Measurements from ENCODE around the gene GRID1.

The GRID1 gene

DNA sequence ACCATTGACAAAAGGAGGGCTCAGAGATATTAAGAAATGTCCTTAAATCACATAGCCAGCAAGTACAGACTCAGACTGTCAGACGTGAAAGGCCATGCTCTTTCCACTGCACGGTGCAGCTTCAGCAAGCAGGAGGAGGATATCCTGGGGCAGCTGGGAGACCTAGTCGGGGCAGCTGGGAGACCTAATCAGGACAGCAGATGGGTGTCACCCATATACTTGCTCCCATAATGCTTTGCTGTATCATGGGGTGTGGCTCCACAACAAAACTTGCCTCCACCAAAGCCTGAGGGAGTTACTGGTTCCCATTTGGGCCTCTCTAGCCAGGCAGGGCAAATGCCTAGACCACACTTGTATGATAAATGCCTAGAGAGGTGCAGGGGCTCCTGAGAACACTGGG, 55.4 kb downstream of the GRID1 start:
- DNase-seq: no peak

DNA sequence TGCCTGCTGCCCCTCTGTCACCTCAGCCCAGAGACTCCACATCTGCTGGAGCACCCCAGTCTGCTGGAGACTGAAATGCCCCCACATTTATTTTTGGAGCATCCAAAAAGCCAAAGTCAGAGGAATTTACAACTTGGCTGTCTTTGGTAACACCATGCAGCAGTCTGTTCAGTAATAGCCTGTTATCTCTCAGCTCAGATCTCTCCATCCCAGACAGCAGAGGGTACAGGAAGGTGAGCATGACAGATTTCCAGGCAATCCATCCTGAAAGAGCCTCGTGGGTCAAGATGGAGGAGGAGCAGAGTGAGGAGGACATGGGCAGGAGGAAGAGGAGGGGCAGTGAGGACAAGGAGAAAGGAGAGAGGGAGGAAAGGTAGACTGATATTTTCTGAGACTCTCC, 55.9 kb downstream of the GRID1 start:
- no peak for DNase-seq

DNA sequence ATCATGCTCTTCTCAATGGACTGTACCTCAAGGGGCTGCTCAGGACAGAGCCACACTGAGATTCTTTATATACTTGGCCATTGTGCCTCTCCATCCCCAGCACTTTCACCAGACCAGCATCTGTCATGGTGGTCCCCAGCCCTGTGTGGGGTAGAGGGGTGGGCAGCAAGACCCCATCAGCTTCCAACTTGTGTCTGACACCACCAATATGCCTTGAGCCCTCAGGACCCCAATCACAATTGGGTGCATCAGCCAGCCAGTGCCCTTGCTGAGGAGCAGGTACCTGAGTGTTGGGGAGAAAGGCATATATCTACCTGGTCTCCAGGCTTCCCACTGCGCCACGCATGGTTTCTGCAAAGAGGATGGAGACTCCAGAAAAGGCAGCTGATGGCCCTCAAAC, 56.3 kb downstream of the GRID1 start:
- no peak for DNase-seq

DNA sequence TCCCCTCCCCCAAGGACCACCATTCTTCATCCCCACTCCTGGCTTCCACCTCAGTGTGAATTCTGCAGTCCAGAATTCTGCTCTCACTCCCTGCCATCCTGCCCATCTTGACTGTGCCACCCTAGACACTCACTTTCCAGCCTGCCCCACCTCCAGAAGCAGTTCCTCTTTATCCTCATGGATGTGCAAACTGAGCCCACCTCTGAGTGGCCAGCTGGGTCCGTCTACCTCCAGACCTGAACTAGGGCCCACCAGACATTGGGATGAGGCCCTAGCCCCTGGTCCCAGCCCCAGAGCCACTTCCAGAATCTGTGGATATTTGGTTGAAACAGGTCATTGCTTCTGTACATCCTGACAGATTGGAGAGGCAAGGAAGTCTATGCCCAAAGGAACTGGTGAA, 58.5 kb downstream of the GRID1 start:
- no peak for DNase-seq

DNA sequence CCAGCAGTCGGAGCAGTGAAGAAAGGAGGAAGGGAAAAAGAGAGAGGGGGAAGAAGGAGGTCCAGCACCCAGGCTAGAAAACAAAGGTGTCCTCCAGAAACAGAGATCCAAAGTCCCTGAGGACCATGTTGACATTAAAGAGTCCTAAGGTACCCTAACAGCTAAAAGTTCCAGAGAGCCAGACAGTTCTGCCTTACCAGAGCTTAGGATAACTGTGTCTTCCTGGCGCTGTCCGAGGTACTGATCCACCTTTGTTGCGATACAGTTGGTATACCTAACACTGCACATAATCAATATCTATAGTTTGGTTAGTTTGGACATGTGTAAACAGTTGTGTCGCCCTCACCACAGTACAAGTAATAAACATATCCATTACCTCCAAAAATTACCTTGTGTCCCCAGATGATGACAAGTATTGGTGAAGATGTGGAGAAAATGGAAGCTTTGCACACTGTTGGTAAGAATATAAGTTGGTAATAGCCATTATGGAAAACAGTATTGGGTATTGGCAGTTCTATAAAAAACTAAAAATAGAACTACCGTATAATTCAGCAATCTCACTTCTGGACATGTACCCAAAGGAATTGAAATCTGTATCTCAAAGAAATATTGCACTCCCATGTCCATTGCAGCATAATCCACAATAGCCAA, 59.8 kb downstream of the GRID1 start:
- peak; percentile 15 for DNase-seq

DNA sequence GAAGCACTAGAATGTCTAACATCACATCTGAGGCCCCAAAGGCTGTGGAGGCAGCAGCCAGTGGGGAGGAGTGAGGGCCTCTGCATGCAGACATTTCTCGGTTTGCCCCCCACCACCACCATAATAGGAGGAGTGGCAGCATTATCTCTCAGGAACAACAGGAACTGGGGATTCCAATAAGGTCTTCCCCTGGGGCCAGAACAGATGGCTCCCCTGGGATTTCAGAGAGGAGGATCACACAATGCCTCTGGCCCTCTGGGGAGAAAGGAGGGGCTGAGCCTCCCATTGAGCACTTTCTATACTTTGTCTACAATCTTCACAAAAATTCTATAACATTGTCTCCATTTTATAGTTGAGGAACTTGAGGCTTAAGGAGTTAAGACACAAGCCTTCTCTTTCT, 61.1 kb downstream of the GRID1 start:
- no peak for DNase-seq

DNA sequence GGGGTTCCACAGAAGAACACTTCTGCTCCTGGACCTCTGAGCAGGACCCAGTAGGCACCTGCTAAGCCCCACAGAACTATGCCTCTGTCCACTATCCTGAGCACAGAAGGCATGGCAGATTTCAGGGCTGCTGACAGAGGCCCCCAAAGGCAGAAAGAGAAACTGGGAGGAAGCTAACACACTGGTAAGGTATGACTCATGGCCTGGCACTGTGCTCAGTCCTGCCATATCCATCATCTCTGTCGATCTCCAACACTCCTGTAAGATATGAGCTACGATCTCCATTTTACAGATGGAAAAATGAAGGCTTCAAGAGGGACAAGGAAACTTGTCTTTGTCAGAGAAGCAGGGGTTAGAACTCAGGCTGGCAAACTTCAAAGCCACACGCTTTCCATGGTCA, 62.2 kb downstream of the GRID1 start:
- DNase-seq: no peak

DNA sequence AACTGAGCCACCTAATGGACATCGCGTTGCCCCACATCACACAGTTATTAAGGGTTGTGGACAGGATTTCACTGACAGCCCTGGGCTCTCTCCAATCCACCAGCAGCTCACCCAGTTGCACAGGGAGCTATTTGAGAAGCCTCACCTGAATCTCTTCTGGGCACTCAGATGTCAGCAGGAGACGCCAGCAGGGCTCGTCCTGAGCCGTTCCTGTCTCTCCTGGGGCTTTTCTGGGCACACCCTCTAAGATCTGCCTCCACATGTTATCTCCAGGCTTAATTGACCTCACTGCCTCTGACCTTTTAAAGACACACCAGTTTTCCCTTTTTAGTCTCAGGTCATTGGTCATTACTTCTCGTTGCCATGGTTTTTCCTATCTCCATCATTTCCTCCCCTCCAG, 63.0 kb downstream of the GRID1 start:
- DNase-seq: no peak

DNA sequence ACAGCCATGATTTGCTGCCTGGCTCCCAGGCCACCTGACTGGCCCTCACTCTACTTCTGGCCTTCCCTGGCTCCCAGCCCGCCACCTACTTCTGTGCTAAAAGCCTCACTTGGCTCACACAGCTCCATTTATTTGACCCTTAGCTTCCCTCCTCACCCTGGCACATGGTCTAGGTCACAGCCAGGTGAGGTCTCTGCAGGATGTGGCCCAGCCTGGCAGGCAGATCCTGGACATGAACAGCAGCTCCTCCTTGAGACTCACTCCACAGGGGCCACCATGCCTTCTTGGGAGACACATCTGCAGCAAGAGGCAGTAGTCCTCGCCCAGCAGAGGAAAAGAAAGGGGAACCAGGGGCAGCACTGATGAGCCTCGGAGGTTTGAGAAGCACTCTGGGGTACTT, 64.6 kb downstream of the GRID1 start:
- no peak for DNase-seq

DNA sequence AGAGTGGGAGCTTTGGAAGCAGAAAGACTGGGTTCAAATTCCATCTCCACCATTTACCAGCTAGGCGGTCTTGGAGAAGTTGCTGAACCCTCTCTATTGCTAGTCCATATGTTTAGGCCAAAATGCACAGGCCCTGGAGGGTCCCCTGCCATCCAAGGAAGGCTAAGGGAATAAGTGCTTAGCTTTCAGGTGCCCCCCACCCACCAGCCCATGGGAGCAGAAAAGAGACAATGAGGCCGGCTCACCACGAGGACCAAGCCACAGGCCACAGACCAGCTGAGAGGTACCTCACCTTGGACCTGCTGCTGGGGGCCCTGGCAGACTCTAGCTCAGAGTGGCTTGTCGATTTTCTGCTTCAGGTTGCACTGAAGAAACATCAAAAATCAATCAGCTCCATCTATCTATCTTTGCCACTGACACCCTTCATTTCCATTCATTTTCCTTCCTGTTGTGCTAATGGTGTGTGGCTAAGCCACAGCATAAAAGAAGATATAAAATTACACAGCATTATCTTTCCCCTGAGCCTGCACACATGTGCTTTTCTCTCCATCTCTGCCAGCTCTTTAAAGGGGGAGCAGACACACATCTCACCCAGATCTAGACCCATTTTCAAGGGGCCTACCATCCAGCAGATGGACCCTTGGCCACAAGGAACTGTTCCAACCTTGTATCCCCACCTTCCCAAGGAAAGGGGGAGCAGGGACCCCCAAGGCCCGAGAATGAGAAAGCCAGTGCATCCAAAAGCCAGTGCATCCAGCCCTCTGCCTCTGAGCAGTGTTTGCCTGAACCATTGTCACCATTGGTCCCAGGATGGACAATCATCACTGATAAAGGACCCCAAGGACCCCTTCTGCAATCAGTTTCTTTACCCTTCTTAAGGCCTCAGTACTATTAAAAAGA, 65.4 kb downstream of the GRID1 start:
- DNase-seq: no peak

DNA sequence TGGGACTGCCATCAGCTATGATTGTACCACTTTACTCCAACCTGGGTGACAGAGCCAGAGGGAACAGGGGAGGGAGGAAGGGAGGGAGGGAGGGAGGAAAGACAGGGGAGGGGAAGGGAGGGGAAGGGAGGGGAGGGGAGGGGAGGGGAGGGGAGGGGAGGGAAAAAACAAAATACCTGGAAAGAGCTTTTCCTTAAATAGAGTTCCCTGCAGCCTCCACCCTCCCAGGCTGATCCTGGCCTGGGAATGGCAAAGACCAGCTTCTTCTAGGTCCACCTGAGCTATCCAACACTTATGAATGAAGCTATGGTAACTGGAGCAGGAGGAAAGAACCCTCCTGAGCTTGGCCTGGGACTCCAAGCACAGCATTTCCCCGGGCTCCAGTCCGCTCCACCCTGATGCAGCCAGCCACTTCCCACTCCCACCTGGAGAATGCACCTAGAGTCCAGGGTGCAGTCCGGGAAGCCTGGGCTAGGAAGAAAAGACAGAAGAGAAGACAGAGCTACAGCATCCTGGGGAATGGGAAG, 66.1 kb downstream of the GRID1 start:
- DNase-seq: no peak

DNA sequence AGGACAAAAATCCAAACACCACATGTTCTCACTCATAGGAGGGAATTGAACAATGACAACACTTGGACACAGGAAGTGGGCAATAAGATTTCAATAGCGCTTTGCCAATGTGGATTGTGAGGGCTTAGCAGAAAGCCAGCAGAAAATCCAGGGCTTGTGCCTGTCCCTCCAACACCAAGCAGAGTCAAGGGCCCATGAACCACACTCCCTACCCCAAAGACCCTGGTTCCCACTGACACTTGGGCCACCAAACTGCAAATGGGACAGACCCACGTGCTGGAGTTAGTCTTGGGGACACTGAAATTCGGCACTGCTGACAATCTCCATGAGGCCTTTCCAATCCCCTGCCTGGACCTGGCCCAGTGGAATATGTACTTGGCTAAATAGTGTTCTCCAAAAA, 67.0 kb downstream of the GRID1 start:
- no peak for DNase-seq

DNA sequence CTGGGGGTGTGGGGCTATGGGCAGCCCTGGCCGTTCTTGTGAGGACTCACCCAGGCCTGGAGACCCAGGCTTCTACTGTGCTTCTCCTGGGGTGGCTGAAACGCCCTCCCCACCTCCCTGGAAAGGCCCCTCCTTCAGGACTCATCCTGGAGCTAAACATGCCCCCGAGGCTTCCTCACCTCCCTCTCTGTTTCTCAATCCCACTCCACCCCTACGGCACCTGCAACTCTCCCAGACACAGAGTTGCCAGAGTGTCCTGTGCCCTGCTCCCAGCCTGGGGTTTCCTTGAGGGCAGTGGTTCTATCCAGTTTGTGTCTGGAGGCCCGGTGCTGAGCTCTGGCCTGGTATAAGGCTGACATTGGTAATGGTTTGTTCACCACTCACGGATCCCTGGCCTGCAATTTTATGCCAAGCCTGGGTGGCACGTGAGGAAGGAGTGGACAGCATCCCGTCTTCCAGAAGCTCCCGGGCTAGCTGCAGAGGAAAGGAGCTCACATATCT, 68.0 kb downstream of the GRID1 start:
- no peak for DNase-seq

DNA sequence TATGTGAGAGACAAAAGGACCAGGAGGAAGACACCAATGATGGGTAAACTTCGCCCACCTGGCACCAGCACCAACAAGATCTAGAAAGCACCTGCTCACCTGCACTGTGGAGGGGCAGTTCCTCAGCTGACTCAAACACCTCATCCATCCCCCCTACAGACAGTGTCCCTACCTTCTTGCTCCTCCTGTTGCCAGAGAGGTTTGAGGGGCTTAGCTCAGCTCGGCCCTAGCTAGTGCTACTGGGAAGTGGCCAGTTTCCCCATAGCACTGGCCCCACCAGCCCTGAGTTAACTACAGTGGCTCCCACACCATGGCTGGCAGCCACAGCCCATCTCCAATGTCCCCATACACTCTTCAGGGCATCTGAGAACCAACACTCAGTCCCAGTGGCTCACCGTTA, 70.8 kb downstream of the GRID1 start:
- DNase-seq: no peak

DNA sequence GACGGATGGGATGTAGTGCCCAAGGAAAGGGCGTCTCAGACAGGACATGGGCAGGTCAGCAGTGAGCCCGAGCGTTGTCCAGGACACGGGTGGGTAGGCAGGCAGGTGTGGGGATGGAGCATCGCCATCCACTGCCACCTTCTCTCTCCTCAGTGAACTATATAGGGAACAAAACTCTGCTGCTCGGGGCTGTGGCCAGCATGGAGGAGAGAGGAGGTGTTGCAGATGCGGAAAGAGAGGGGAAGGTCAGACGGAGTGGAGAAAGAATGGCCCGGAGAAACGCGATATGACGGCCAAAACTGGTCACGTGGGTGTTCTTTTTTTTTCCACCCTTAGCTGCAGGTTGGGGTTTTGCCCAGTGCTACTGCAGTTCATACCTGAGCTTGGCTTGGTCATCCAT, 71.2 kb downstream of the GRID1 start:
- no peak for DNase-seq

DNA sequence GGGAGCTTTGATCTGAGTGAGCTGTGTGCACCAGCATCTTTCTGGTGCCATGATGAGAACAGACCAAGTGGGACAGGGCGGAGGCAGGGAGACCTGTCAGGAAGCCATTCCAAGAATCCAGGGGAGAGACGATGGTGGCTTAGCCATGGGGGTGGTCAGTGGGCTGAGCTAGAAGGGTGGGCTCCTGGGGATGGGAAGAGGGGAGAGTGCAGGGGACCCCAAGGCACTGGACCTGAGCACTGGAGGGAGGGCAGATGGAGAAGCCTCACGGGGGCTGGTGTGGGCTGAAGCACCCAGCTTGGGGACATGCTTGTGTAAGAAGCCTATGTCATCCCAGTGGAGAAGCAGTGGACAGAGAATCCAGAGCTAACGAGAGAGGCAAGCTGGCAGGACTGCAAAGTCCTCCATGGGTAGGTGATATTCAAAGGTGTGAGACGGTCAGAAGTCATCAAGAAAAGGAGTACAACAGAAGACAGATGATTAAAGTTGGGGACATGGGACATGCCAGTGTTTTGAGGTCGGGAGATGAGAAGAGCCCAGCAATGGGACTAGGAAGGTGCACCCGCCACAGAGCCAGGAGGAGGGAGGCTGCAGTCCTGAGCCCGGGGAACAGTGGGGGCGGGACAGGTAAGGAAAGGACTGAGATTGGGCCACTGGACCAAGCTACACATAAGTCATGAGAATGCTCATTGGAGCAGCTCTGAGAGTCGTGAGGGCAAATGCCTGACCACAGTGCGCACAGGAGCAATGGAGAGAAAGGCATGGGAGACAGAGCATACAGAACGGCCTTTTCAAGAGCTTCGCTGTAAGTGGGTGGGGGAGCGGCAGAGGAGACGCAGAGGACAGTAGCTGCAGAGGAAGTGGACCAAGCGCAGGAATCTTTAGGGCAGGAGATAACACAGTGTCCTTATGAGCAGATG, 72.0 kb downstream of the GRID1 start:
- DNase-seq: no peak

DNA sequence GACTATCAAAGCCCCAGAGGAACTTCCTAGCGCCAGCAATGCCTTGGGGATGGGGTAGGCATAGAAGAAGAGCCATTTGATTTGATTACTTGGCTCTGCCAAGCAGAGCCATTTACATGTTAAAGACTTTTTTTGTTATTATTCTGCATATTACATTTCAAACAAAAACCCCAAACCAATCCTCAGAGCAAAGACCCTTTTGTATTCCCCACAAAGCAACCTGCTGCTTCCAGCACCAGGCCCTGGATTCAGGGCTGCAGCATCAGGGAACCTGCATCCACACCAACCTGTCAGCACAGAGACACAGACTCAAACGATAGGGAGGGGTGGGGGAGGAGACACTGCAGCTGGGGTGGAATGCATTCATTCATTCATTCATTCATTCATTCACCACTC, 73.2 kb downstream of the GRID1 start:
- no peak for DNase-seq

DNA sequence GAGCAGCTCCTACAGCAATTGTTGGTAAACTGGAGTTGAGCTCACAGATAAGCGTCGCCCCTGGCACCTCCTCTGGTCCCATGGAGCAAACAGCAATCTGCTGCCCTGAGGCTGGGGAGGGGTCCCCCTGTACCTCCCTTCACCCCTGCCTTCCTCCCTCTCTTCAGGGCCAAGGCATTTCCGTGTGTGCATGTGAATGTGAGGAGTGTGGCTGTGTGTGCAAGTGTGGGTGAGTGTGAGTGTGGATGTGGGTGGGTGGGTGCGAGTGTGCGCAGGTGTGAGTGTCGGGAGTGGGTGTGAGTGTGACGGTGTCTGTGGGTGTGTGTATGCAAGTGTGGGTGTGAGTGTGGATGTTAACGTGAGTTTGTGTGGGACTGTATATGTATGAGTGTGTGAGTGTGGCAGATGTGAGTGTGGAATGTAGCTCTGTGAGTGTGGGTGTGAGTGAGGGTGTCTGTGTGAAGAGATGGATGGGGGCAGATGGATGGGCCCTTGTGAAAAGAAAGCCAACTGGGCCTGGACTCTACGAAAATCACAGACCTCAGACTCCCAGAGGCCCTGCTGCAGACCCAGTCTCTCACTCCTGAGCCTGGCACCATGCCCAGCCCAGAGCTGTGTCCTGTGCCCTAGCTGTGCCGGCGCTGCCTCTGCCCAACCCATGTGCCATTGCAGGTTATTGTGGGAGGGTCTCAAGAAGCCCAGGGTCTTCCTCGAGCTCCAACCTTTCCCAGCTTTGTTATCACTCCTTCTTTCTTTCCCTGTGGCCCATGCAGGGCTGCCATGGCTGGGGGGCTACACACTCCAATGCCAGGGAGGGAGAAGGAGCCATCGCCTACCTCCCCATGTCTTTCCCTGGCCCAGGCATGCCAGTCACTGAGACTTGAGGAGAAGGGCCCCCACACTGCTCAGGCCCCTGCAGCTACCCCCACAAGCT, 73.9 kb downstream of the GRID1 start:
- no peak for DNase-seq

DNA sequence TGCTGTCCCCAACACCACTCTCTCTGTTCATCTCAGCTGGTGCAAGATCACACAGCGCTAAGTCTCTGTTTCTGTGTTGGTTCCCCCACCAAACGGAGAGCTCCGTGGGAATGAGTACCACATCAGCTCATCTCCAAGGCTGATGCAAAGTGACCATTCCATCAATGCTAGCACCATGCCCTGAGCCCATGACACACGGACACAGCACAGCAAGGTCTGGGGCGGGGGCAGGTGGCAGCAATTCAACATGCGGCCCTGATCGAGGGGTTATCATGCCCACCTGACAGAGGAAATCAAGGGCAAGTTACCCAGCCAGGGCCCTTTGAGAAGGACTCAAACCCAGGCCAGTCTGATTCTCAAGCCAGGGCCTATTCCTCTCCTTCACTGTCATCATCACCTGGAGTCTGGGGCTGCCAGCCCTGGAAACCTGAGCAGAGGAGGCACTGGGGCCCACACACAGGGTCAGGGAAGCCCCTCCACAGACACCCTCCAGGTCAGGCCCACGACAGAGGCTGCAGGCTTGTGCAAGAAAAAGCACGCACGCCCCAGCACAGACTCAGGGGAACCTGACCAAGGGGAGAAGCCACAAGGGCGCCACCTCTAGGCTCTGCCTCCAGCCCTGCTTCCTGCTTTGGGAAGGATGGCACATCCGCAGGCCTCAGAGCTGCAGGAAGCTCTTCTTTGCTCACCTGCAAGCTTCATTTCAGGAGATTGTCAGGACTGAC, 74.8 kb downstream of the GRID1 start:
- DNase-seq: peak; percentile 18

DNA sequence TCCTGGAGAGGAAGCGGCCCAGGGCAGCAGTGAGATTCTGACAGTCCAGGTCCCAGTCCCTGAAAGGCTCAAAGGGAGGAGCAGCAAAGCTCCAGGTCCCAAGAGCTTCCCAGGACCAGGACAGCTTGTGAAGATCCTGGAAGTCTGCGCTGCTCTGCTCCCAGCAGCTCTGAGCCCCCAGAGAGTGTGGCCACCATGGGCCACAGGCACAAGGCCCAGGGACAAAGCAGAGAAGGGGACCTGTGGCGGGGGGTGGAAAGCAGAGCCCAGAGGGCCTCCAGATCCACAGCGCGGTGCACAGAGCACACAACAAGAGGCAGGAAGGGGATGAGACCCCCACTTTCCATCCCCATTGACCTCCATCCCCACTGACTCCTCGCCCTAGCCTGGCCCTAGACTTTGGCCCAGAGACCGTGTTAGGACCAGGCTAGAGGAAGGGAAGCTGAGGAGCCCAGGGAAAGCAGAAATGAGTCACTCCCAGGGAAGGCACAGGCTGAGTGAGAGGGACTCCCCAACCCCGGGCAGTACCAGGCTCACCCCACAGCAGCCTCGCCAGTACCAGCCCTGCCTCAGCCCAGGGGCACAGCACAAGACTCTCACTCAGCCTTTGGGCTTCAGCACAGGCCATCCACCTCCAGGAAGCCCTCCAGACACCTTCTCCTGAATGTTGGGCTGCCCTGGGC, 75.5 kb downstream of the GRID1 start:
- DNase-seq: no peak

DNA sequence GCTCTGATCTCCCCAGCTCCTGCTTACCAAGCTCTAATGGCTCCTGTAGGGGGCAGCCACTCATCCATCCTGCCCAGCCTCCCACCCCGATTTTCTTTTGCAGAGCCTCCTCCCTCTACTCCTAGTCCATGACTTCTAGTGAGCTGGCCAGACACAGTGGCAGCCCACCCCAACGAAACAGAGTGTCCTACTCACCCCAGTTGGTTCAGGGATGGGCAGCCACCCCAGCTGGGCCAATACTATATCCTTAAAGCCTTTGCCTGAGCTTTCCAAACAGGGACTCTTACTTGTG, 77.1 kb downstream of the GRID1 start:
- DNase-seq: no peak

Measured in DMS53 (cell line).